ENCODE results near the gene BTNL9.
"Not testable (repeated sequence)": the region's sequence is repeated elsewhere in the genome, so short reads cannot be mapped to it uniquely, and the experiment has no call there.

BTNL9 gene

DNA sequence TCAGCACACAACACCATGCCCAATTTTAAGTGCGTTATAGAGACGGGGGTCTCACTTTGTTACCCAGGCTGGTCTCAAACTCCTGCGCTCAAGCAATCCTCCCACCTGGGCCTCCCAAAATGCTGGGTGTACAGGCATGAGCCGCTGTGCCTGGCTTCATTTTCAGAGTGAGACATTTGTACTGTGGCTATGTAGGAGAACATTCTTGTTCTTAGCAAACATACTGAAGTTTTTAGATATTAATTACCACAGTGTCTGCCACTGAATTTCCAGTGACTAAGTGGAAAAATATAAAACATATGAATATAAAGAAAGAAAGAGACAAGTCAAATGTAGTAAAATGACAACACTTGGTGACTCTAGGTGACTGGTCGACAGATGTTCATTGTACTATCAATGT is 20.9 kb downstream of the BTNL9 start:
- DNase-seq (ENCODE audit: low spot score), result no peak

GRCh38 chr5:181061645-181062044 is 21.6 kb downstream of the BTNL9 start:
- no peak for DNase-seq (ENCODE audit: low spot score)

GRCh38 chr5:181062631-181063030 is 22.6 kb downstream of the BTNL9 start:
- DNase-seq (ENCODE audit: low spot score), result no peak

DNA sequence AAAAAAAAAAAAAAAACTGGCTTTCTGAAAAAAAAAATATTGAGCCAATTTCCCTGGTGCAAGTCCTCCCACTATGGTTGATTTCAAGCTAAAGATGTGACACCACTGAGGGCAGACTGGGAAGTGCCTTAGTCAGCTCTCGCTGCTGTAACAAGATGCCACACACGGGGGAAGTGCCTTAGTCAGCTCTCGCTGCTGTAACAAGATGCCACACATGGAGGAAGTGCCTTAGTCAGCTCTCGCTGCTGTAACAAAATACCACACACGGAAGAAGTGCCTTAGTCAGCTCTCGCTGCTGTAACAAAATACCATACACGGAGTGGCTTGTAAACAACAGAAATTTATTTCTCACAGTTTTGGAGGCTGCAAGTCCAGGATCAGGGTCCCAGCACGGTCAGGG is 23.4 kb downstream of the BTNL9 start:
- DNase-seq (ENCODE audit: low spot score), result peak; percentile 39

GRCh38 chr5:181064987-181065386 is 24.9 kb downstream of the BTNL9 start:
- DNase-seq (ENCODE audit: low spot score), result no peak

DNA sequence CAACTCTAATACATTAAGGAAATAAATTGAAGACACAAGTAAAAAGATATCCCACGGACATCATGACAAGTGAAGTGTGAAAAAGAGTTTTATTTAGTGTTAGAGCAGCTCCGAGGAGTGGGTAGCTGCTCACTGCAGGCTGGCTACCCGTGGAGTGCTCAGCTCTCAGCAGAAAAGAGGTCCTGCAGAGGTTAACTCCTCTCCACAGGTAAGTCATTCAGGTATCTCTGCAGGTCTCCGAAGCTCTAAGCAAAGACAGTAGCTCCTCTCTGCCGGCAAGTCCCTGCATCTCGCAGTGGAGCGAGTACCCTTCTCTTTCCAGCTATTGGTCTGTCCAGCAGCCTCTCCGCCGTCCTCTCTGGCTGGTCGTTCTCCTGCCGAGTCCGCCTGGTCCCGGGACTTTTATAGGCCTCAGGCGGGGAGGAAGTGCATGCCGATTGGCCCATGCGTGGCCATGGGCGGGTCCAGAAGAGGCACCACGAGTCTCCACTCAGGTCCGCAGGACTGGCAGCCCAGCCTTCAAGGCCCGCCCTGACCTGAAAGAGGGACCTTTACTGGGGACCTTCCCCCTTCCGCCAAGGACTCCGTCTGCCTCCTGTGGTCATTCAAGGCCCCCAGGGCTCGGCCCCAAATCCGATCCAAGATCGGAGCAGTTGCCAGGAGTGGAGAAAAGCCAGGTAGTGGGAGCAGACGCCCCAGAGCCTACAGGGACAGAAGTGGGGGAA is 29.9 kb downstream of the BTNL9 start:
- DNase-seq (ENCODE audit: low spot score), result no peak

GRCh38 chr5:181070523-181070922 is 30.5 kb downstream of the BTNL9 start:
- DNase-seq (ENCODE audit: low spot score), result no peak

GRCh38 chr5:181071257-181071656 is 31.2 kb downstream of the BTNL9 start:
- no peak for DNase-seq (ENCODE audit: low spot score)

DNA sequence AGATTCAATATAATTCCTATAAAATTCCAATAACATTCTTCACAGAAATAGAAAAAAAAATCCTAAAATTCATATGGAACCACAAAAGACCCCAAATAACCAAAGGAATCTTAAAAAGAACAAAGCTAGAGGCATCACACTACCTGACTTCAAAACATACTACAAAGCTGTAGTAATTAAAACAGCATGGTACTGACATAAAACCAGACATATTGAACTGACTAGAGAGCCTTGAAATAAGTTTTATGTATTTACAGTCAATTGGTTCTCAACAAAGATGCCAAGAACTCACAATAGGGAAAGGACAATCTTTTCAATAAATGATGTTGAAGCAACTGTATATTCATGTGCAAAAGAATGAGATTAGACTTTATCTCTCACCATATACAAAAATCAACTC is 36.9 kb downstream of the BTNL9 start:
- DNase-seq (ENCODE audit: low spot score), result no peak

DNA sequence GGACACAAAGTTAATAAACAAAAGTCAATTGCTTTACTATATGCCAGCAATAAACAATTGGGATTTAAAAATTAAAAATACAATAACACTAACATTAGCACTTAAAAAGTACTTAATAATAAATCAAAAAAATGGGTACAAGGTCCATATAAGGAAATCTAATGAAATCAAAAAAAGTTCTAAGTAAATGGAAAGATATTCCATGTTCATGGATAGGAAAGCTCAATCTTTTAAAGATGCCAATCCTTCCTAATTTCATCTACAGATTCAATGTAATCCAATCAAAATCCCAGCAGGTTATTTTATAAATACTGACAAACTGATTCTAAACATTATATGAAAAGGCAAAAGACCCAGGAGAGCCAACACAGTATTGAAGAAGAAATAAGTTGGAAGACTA is 41.9 kb downstream of the BTNL9 start:
- DNase-seq (ENCODE audit: low spot score), result no peak

DNA sequence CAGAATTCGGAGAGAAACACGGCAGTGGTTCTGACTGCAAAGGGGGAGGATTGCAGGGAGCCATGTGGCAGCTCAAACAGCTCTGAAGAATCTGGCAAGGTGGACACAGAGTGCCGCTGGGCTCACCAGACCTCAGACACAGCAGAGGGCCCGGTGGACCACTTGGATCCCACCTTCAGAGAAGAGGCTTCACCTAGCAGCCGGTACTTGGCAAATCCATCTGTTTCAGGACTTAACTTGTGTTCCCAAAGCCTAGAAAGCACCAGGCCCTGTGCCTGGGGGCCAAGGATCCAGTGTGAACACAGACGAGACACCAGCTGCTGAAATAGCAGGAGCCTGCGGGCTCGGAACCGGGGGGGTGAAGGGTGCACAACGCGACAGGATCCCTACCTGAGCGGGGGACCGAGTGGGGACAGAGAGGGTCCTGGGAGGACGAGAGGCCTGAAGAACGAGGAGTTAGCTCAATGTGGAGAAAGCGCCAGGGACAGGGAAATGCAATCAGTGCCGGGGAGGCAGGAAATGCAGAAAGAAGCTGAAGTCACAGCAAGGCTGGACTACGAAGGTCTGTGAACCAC is 44.6 kb downstream of the BTNL9 start:
- DNase-seq (ENCODE audit: low spot score), result no peak

DNA sequence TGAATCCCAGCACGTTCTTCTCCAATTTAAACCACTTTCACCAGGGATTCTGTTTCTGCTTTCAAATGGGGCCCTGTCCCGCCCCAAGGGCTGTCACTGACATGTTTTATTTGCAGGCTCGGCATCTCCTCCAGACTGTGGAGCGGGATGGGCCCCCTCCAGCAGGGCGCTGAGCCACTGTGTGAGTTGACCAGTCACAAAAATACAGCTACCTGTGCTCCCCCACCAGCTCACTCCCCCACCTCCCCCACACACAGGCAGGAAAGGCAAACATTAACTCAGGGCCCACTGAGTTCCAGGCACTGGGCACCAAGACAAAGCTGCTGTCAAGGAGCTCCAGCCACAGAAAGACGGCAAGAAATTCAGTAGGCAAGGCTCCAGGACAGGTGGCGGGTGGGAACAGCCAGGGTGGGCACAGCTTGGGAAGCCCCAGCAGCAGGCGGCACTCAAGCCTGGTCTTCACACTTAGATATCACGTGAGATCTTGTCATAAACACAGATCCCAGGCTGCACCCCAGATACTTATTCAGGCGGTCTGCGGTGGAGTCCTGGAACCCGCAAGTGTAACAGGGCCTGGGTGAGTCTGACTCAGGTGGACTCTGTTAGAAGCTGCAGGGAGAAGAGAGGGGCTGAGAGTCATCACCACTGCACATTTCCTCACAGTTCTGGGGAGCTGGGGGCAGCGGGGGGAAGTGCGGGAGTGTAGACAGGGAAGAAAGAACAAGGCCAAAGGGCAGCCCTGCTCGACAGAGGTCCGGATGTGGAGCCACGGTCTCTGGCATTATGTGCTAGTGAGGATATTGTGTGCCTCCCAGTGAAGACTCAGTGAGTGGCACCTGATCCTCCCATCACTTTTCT is 46.2 kb downstream of the BTNL9 start:
- DNase-seq (ENCODE audit: low spot score), result no peak

DNA sequence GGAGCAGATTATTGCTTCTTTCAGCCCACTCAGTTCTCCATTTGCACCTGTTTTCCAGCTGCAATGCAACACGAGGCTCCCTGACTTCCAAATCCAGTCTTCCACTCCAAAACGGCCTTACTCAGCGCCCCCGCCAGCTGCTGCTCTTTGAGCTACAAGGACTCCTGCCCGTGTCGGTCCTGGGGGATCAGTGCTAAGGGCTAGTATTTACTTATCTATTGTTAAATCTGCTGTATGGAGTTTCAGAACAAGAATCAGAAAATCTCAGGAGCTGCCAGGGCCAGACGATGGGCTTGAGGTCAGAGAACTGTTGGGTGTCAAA is 46.8 kb downstream of the BTNL9 start:
- DNase-seq (ENCODE audit: low spot score), result no peak

DNA sequence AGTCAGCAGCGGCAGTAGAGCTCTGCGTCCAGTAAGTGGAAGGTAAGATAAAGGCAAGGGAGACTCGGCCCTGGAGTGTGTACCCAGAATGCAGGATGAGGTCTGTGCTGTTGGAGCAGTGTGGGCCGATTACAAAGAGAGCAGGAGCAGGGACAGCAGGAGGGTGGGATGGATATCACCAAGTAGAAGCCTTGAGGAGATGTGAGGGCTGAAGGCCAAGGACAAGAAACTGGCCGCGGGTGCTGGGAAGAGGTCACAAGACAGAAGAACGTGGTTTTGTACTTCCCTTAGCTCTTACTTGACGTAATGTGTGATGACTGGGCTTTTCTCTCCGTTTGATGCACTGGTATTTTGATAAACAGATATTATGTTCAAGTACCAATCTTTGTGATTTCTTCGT is 47.2 kb downstream of the BTNL9 start:
- no peak for DNase-seq (ENCODE audit: low spot score)

GRCh38 chr5:181088289-181088688 is 48.2 kb downstream of the BTNL9 start:
- DNase-seq (ENCODE audit: low spot score), result peak; percentile 16

DNA sequence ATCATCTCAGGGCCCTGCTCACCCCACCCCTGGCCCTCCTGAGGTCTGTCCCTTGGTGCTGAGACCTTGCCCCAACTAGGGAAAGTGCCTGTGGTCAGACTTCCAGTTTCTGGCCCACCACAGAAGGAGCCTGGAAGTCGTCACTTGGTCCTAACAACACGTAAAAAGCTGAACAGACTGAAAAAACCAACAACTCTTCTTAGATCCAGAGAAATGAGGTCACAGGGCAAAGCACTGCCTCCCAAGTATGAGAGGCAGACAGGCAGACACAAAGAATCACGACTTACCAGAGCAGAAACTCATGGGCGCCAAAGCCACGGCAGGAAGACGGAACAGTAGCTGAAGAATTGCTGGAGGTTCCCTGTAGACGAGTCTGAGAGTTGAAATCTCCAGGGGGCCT is 52.4 kb downstream of the BTNL9 start:
- no peak for DNase-seq (ENCODE audit: low spot score)

- DNase-seq (ENCODE audit: low spot score), result not testable (repeated sequence)
These were observed 55.1 kb downstream of the BTNL9 start for GRCh38 chr5:181095162-181095561.

- not testable (repeated sequence) for DNase-seq (ENCODE audit: low spot score)
These were observed 56.8 kb downstream of the BTNL9 start for GRCh38 chr5:181096721-181097382.

- not testable (repeated sequence) for DNase-seq (ENCODE audit: low spot score)
These were observed 57.3 kb downstream of the BTNL9 start for GRCh38 chr5:181097383-181097753.

GRCh38 chr5:181097759-181098491 is 57.9 kb downstream of the BTNL9 start:
- not testable (repeated sequence) for DNase-seq (ENCODE audit: low spot score)

- DNase-seq (ENCODE audit: low spot score), result no peak
These were observed 58.9 kb downstream of the BTNL9 start for GRCh38 chr5:181098762-181099601.
